HG03103 (cell line): ENCODE data around the gene IGDCC3.
"Not testable (repeated sequence)": the region's sequence is repeated elsewhere in the genome, so short reads cannot be mapped to it uniquely, and the experiment has no call there.

Experiments used
- ATAC-seq: cut with Tn5 transposase; IDR thresholded peaks from one replicate; pipeline ENCODE4 v1.9.1; 2021; ENCODE audit warnings: low read depth; ENCODE audit not compliant: unreplicated experiment

IGDCC3 gene

DNA sequence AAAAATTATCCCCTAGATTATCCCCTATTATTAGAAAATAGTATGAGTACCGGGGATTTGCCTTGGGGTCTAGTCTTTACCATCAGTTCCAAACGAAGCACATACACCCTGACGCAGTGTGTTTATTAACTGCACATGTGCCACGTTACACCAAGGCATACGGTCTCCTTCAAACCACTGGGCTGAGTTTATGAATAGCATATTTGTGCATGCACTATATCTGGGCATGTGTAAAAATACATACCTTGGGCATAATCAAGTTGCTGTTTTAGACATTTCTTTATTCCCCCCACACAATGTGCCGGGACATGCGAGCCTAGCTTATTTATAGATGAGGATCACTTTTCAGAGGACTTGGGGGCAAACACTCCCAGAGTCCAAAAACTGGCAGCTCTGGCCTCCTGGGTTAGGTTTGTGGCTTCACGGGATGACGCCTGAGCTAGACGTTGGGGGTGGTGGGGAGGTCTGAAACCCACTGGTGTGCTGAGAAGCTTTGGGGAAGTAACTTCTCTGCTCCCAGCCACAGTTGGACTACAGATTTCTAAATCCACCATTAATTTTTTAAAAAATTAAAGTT is 28.7 kb upstream of the IGDCC3 start:
- ATAC-seq = no peak

DNA sequence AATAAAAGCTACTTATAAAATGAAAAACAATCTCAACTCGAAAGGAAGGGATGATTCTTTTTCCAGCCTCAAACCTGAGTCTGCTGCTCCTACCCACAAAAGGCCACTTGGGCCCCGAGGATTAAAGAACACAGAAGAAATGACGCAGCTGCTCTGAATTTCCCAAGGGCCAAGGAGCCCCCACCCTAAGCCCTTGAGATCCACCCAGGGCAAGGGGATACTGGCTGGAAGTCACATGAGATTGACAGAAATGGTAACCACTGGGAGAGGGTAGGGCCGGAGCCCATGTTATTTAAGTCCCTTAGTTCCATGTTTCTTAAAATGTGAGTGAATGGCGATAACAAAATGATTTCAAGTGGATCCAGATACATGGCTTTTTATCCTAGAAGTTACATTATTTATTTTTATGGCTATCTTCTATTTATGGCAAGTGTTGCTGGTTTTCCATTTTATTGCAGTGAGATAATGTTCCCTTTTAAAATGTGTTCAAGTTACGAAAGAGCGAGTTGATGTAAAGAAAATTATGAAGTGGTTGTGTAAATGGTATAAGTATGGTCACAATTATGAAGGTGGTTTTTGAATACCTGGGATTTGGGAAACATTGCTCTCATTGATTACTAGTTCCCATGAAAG is 28.1 kb upstream of the IGDCC3 start:
- ATAC-seq = no peak

DNA sequence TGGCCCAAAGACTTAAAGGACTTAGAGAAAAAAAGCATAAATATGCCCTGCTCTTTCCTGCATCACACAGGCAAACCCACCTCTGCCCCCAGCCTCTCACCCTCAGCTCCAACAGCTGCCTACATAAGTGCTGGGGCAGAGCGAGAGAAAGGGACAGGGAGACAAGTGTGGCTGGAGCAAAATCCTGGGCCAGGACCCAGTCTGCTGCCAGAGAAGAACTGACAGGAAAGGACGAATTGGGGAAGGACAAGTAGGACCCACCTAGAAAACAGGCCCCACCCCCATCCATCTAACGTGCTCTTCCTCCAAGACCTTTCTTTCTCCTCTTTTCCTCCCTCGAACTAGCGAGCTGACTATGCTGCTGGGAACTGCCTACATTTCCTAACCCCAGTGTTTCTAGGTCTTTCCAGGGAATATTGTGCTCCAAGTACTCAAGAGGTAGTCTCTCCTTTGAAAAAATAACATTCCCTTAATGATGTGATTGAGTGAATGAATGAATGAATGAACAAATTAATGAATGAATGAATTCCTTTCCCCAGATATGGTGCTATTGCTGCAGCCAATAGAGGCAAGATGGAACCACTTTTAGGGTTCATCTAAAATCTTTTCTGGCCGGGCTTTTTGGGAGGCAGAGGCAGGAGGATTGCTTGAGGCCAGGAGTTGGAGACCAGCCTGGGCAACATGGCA is 26.5 kb upstream of the IGDCC3 start:
- ATAC-seq = no peak

DNA sequence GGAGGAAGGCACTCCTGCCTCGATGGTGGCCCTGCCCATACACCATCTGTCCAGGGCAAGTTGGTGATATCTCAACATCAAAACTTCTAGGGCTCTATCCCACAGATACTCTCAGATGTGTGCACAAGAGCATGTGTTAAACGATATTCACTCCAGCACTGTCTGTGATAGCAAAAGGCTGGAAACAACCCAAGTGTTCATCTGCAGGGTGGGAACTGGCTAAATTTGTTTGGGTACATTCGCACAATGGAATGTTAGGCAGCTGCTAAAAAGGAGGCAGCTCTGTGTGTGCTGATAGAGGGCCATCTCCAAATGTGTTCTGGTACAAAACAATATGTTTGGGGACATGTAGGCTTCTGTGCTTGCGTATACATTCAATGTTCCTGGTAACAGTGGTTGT is 25.2 kb upstream of the IGDCC3 start:
- ATAC-seq = no peak

DNA sequence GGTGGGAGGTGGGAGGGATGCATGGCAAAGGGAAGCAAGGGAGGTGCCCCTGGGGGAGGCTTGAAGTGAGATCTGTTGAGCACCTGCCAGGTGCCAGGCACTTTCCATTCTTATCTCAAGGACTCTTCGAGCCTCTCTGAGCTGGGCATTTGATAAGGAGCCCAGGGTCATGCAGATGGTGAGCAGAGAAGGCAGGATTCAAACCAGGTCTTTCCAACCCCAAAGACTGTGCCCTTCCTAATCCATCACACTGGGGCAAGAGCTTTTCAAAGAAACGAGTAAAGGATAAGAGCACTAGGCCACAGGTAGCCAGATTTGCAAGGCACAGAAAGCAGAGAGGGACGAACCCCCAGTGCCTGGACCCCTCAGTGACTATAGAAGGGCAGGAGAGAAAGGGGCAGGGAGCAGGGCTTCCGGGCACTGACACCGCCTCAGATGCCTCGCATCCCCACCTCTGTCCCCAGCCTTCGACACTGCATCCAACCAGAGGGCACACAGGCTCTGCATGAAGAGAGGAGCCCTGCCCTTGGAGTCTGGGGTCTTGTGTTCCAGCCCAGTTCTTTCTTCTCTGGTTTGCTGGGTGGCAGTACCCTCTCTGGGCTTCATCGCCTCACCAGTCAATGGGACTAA is 23.9 kb upstream of the IGDCC3 start:
- no peak for ATAC-seq

DNA sequence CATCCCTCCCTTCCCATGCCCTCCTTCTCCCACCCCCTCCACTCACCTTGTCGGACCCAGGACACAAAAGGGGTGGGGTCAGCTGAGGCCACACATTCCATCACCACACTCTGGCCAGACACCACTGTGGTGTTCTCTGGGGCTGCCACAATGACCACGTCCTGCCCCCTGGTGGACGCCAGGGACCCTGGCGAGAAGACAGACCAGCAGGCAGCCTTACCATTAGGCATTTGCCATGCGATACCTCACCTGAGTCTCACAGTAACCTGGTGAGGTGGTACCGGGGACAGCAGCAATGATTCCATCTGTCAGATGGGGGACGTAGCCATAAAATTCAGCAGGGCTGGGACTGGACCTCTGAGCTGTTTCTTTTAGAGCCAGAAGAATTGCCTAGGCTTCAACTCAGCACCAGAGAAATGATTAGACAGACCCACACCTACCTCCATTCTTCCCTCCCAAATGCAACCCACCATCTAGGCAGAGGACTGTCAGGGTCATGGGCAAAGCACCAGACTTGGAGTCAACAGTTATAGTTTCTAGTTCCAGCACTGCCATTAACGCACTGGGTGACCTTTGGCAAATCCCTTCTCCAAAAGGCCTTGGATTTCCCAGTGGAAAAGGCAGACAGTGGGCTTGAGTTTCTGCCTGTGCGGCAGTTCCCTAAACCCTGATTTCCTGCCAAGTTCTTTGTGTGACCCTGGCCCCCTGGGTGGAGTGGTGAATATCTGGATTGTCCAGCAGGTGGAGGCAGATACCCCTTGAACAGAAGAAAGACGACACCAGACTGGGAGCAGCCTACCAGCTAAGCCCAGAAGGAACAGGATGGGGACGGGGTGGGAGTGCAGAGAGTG is 23.2 kb upstream of the IGDCC3 start:
- ATAC-seq = no peak

DNA sequence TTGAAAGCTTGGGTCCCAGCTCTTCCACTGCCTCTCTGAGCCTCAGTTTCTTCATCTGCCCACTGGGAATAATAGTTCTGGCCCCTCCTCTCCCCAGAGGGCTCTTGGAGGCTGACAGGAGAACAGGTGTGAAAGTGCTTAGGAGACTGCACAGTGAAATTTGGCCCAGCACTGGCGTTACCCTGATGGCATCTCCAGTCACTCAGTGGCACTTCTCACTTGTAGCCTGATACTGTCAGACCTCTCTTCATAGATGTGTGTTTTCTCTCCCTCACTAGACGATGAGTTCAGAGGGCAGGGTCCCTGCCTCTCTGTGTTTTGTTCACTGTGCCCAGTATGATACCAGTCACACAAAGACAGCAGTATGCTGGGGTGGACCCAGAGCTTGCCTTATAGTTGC is 22.2 kb upstream of the IGDCC3 start:
- no peak for ATAC-seq

DNA sequence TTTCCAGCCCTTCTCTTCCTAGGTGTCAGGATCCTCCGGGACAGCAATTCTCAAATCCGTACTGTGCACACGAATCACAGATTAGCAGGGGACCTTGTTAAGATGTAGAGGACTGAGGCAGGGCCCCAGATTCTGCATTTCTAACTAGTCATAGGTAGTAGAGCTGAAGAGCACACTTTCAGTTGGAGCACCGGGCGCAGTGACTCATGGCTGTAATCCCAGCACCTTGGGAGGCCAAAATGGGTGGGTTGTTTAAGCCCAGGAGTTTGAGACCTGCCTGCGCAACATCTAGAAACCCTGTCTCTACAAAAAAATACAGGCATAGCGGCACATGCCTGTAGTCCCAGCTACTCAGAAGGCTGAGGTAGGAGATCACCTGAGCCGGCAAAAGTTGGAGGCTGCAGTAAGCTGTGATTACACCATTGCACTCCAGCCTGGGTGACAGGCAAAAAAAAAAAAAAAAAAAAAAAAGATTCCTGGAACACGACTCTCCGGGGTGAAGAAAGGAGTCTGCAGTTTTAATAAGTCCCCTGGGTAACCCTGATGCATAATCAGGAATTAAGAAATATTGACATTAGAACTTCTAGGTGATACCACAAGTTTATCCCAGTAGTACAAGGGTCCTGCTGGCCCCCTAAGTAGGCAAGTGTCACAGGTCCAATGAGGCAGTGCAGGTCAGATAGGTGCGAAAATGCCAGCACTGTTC is 21.4 kb upstream of the IGDCC3 start:
- no peak for ATAC-seq

DNA sequence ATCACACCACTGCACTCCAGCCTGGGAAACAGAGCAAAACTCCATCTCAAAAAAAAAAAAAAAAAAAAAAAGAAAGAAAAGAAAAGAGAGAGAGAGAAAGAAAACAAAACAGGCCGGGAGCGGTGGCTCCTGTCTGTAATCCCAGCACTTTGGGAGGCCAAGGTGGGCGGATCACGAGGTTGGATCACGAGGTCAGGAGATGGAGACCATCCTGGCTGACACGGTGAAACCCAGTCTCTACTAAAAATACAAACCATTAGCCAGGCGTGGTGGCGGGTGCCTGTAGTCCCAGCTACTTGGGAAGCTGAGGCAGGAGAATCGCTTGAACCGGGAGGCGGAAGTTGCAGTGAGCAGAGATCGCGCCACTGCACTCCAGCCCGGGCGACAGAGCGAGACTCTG is 20.7 kb upstream of the IGDCC3 start:
- not testable (repeated sequence) for ATAC-seq

DNA sequence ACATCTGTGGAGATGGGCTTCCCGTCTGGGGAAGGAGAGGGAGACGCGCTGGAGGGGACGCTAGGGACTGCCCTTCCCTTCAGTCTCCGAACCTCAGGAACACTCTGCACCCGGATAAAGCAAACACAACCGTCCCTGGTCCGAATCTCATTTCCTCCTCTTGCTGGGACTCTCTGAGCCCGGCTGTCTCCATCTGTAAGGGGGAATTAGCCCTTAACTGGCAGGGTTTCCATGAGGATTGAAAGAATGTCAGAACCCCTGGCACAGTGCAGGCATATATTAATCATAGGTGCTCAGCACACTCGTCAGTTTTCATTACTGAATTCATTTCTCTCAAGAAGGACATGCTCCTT is 19.1 kb upstream of the IGDCC3 start:
- no peak for ATAC-seq

DNA sequence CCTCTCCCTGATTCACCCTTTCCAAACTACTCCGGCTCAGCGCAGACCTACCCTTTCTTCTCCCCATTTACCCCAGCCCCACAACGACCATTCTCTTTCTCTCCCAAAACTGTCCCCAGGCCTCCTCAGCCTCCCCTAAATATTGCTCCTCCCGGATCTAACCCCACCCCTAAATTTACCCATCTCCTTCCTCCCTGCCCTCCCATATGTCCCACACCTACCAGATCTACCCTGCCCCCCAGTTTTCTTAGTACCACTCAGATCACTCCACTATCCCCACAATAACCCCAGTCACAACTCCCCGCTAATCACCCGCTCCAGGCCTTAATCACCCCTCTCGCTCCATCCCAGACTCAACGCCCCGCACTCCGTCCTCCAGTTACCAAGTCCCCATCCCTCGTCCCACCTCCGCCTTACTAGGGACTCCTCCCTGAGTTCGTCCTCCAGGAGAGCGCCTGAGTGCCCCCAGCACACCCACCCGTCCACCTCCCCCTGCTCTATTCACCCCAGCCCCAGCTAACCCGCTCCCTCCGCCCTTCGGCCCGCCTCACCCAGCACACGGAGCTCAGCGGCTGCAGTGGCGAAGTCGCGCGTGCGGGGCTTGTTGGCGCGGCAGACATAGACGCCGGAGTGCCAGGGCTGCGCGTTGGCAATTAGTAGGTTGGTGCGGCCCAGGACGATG is 18.6 kb upstream of the IGDCC3 start:
- no peak for ATAC-seq

DNA sequence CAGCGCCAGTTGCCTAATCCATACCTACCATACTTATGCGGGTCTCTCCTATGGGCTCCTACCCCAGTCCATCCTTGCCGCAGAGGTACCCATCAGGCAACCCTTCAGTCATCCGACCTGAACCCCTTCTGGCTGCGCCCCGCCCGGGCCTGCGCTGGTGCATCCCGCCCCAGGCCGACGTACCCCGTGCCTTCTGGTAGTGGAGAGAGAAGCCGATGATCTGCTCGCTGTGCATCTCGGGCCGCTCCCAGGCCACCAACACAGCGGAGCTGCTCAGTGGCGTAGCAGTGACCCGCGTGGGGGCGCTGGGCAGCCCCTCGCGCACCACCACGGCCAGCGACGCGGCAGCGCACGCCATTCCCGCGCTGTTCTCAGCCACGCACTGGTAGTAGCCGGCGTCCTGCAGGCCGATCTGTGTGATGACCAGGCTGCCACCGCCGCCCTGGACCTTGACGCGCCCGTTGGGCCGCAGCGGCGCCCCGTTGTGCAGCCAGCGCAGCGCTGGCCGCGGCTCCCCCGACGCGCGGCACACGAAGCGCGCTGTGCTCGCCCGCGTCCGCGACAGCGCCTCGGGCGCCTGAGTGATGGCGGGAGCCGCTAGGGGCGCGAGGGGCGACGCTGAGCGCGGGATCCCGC is 17.9 kb upstream of the IGDCC3 start:
- no peak for ATAC-seq

DNA sequence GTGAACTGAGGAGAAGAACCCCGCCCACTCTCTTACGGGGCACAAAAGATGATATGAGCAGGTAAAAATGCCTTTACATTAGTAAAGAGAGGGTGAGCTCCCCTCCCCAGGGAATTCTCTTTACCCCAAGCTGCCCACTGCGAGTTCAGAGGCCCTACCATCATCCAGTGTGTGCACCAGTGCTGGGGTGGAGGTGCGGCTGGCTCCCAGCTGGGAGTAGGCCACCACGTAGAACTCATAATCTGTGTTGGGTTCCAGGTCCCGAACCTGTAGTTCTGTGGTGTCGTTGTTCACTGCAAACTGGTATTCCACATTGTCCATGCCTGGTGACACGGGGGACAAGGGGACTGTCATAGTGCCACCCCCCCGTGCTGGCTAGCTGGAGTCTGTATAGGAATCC is 17.1 kb upstream of the IGDCC3 start:
- no peak for ATAC-seq

DNA sequence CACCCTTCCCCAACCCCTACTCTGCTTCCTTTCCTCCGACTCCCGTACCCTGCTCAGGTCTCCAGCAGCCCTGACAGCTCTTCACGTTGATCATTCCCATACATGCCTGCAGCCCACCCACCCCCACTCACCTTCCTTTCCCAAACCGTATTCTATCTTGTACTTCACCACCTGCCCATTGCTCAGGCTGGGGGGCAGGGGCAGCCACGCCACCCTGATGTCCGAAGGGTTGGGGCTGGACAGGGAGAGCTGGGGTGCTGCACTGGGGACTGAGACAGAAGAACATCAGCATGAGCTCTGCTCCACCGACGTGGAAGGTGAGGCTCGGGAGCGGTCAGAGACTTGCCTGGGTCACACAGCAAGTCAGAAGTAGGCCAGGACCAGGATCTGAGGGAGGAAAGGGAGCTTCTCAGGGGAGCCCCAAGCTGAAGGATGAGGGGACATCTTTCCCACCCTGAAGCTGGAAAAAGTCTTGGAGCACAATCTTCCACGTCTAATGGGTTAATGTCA is 16.5 kb upstream of the IGDCC3 start:
- no peak for ATAC-seq

DNA sequence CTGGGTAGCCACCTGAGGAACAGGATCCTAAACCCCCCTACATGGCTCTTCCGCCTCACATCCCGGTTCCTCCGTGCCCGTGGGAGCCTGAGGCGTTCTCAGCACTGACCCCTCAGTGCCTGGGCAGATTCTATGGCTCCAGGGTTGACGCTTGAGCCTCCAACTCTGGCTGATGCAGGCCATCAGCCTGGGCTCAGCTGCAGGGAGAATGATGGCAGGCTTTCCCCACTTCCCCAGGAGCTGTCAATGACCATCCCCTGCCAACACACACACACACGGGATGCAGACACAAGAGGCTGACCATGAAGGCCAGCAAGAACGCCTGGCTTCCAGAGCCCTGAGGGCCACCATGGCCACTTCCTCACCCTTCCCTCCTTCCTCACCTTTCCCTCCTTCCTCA is 15.8 kb upstream of the IGDCC3 start:
- ATAC-seq = no peak

DNA sequence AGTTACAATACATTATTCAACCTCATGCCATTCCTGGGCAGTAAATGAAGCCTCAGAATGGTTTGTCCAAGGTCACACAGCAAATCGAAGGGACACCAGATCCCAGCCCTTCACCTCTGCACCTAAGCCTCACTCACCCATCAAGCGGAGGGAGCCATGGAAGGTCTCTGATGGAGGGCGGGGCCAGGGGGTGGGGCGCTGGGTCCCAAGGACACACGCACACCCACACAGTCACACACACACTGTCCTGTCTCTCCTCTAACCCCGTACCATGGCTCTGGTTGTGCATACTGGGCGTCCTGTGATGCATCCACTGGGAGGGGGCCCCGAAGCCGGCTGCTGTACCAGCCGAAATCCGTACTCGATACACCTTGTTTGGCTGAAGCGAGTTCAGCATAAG is 15.3 kb upstream of the IGDCC3 start:
- ATAC-seq = no peak

DNA sequence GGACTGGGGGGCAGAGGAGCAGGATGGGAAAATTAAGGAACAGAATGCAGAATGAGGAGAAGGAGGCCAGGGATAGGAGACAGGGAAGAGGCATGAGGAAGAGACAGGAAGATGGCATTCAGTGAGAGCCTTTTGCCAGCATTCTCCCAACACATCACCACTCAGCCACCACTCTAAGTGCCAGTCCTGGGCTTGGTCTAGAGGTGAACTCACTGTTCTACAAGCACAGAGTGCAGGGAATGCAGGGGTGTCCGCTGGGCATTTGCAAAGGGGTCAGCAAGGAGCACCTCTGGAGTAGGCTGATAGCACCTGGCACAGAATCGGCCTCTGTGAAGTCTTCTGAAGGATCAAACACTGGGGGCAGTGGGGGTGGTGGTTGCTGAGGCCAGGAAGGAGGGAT is 14.6 kb upstream of the IGDCC3 start:
- no peak for ATAC-seq

DNA sequence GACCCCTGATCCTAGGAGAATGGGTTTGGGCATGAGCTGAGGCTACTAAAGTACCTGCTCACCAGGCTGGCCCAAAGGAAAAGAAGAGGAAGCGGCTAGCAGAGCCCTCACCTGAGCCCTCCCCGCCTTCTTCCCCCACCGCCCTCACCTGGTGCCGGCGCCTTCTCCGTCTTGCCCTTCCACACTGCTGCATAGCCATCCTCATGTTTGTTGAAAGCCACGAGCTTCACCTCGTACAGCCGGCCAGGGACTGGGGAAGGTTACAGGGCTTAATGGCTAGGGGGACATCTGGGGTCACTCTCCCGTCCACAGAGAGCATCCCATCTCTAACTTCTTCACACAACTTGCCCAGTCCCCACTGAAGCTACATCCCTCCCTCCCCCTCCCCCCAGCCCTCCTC is 13.9 kb upstream of the IGDCC3 start:
- no peak for ATAC-seq

DNA sequence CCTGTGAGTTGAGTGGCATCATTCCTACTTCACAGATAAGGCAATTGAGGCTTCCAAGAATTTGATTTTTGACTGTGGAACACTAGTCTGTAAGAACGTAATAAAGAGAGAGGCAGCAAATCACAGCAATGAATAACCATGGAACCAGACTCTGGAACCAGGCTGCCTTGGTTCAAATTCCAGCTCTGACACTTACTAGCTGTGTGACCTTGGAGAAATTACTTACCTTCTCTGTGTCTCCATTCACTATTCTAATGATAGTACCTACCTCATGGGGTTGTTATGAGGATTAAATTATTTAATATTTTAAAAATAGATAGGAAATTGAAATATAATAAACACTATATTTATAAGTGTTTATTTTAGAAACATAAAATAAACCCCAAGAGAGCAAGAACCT is 12.6 kb upstream of the IGDCC3 start:
- no peak for ATAC-seq
